Raji (cell line): Measurements from ENCODE around the gene AMFR.

Experiments used
- POLR2A ChIP-seq: IDR thresholded peaks from 2 replicates; pipeline ENCODE4 v1.6.1; 2011; ENCODE audit warnings: low read depth, low read length, control low read depth; ENCODE audit not compliant: insufficient read depth

Gene AMFR

DNA sequence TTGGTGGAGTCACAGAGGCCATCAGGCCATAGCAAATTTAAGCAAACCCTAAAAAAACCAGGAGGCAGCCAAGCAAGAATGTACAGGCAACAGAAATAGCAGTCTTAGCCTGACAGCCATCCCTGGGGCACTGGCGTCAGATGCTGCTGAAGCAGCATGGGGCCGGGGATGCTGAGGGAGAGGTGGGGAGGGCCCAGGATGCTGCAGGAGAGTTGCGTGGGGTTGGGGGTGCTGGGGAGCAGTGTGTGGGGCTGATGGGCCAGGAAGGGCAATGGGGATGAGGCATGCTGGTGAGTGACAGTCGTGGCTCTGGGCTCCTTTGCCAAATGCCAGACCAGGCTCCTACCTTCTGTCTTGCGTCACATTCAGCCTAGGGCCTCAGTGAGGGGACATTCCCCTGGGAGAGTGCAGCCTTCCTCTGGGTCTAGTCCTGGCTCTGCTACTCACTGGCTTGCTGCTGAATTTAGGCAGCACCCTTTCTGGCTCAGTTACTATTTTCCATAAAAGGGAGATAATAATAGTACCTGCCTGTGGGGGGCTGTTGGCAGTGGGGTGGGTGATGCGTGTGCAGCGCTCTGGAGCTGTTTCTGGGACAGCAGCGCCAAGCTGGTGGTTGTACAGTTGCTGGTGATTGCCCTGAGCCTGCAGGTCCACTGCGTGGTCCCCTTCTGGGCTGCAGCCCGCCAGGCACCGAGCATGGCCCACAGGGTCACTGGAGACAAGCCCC lies 88.1 kb downstream of the AMFR start:
- TF ChIP-seq POLR2A, result no peak

GRCh38 chr16:56336711-56337110 lies 88.6 kb downstream of the AMFR start:
- TF ChIP-seq POLR2A, result no peak

DNA sequence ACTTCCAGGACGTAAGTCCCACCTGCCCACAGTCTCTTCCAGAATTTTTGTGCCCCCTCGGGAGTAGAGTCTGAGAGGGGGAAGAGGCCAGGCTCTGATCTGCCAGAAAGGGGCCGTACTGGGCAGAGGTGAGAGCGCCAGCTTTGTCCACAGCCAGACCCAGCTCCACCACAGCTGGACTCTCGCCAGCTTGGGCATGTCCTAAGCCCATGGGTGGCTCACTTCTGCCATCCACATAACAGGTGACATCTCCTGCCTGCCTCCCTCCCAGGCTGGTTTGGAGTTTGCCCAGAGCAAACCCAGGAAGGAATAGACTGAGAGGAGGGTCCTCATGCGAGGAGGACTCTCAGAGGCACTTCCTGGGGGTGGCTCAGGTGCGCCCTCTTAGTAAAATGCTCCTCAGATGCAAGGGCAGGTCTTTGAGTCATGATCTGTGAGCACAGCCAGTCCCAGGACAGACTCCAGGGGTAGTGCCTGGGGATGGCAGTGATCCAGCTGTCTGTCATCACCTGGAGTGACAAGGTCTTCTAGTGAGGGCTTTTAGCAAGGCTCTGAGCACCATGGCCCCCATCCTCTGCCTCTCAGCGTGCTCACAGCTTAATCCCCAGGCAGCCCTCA lies 89.2 kb downstream of the AMFR start:
- no peak for TF ChIP-seq POLR2A

- TF ChIP-seq POLR2A, result no peak
Observed at GRCh38 chr16:56334761-56335160, 90.6 kb downstream of the AMFR start.

DNA sequence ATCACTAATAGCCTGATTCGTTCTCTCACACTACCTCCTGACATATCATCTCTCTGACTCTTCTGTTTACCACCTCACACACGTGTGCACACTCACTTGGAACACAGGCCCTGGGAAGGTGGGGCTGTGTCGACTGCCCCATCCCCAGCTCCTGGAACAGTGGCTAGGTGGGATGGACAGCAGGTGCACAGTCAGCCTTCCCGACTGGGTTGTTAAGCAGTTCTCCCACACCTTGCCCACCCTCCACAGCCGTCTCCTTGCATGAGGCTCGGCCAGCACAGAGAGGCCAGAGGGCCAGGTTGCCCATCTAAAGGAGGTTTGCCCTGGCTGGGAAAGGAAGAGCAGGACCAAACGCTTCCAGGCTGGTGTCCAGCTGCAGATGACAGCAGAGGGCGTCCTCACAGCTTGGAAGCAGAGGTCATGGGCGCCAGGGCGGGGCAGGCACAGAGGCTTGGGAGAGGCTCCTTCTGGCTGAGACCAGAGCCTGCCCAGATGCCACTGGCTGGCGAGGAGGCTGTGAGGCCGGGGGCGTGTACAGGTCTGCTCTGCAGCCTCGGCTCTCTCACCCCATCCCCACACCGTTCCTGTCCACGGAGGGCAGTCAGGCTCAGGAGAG lies 92.8 kb downstream of the AMFR start:
- no peak for TF ChIP-seq POLR2A

DNA sequence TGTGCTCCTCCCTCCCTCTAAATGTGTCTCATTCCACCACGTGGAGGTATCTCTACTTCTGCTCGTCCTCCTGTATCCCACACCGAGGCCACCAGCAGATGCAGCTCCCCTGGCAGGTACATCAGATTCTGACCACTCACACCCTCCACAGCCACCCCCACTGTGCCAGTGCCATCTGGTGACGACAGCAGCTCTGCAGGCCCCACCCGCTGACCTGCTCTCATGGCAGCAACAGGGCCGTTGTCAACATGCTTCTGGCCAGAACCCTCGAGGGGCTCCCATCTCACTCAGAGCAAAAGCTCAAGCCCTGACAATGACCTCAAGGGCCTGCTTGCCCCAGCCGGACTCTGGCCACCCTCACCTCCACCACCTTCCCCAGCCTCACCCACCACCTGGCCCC lies 93.4 kb downstream of the AMFR start:
- no peak for TF ChIP-seq POLR2A

GRCh38 chr16:56331399-56331798 lies 93.9 kb downstream of the AMFR start:
- no peak for TF ChIP-seq POLR2A

- no peak for TF ChIP-seq POLR2A
Observed at GRCh38 chr16:56330476-56330875, 94.9 kb downstream of the AMFR start.

DNA sequence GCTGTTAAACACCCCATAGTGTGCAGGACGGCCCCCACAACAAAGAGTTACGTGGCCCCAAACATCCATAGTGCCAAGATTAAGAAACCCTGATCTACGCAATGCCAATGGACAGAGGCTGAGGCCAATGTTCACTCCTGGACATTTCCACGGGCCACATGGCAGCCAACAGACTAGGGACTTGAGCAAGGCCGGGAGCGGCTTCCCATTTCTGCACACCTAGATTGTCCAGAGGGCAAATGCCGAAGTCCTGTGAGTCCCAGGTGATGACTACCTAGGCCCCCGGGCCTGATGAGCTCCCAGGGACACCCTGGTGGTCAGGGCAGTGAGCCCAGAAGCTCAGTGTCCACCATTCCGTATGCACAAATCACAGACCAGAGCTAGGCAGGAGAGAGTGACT lies 95.5 kb downstream of the AMFR start:
- no peak for TF ChIP-seq POLR2A

- no peak for TF ChIP-seq POLR2A
Observed at GRCh38 chr16:56328276-56329022, 96.9 kb downstream of the AMFR start.

GRCh38 chr16:56327929-56328258 lies 97.5 kb downstream of the AMFR start:
- TF ChIP-seq POLR2A, result no peak

GRCh38 chr16:56327071-56327928 lies 98.0 kb downstream of the AMFR start:
- TF ChIP-seq POLR2A, result no peak

DNA sequence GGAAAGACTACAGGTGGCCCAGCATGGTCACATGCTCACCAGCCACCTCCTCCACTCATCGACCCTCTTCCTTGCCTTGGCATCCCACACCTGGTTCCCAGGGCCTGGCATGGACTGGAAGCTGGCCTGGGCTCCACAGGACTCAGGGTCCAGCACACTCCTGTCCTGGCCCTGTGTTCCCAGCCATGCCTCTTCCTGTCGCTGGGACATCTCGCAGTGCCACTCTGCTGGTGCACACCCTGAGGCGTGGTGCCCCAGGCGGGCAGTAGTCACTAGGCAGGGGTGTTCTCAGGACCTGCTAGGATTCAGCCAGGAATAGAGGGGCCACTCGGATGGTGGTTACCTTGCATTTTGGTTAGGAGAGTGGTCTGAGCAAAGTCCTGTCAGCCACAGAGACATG lies 99.4 kb downstream of the AMFR start:
- TF ChIP-seq POLR2A, result no peak

DNA sequence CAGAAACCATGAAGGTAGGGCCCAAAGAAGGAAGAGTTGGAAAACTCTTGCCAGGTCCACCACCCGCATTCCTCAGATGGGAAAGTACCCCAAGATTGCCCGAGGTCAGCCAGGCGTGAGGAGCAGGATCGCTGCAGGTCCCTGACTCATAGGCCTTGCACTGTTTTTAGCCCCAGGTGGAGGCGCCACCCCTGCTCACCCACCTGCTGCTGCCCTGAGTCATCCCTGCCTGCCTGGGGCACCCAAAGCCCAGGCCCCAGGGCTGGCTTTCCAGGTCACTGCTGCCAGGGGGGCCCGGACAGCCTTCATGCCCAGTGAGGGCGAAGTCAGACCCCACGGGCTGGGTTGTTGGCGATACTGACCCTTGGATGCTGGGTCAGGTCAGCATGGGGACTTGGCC lies 100.9 kb downstream of the AMFR start:
- no peak for TF ChIP-seq POLR2A

- no peak for TF ChIP-seq POLR2A
Observed at GRCh38 chr16:56321571-56321970, 103.8 kb downstream of the AMFR start.
